Measurements from ENCODE around the gene NBPF15. TPM values are rescaled to one million over a fixed set of nuclear protein-coding genes. Genes with fewer than 3 reads are reported as not detected.
"Not testable (repeated sequence)": the region's sequence is repeated elsewhere in the genome, so short reads cannot be mapped to it uniquely, and the experiment has no call there.

The NBPF15 gene, protein sequence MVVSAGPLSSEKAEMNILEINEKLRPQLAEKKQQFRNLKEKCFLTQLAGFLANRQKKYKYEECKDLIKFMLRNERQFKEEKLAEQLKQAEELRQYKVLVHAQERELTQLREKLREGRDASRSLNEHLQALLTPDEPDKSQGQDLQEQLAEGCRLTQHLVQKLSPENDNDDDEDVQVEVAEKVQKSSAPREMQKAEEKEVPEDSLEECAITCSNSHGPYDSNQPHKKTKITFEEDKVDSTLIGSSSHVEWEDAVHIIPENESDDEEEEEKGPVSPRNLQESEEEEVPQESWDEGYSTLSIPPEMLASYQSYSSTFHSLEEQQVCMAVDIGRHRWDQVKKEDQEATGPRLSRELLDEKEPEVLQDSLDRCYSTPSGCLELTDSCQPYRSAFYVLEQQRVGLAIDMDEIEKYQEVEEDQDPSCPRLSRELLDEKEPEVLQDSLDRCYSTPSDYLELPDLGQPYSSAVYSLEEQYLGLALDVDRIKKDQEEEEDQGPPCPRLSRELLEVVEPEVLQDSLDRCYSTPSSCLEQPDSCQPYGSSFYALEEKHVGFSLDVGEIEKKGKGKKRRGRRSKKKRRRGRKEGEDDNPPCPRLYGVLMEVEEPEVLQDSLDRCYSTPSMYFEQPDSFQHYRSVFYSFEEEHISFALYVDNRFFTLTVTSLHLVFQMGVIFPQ
- polyA plus RNA-seq (2013, experiment 1 of 2) = 4.2 TPM
- polyA plus RNA-seq (2013, experiment 2 of 2) = 4.6 TPM

DNA sequence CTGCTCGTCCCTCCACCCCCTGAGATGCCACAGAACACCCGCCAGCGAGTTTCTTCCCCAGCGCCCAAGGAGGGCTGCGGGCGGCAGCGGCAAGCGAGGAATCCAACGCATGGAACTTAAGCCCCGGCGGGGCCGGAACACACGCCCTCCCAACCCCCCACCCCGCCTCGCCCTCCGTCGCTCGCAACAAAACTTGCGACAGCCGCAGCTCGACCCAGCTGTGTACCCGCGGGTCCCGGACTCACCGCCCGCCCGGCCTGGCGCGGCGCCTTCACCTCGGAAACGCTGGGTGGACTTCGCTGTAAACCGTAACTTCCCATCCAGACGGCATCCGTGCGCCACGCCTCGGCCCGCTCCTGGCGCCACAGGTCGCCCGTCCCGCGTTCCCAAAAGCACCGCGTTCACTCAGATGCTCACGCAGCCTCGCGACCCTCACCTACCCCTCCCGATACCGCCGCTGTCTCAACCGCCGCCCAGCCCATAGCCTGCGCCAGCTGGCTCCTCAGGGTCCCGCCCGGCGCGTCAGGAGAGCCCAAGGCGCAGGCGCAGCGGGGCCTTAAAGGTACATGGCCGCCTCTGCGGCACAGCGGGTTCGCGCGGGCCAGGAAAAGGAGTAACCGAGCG is at the start of gene NBPF15:
Gene NBPF15, minus strand, starts transcription at position 534 of the 624 bp plus-strand sequence. CDS start 21,666 bp downstream, outside the sequence.
- DNase-seq = peak; percentile 61
- H3K4me2 ChIP-seq (ENCODE audit: low read length); H2BK15ac ChIP-seq (replicated peaks; ENCODE audit: low read depth); H3K18ac ChIP-seq (ENCODE audit: low read length); H4K5ac ChIP-seq (ENCODE audit: low read length); H3K27me3 ChIP-seq (ENCODE audit: insufficient read depth, low read length, poor library complexity); H3K79me1 ChIP-seq (ENCODE audit: low read length); H2AK5ac ChIP-seq (ENCODE audit: low read length); H3K36me3 ChIP-seq (ENCODE audit: control insufficient read depth, insufficient read depth, low read length); H3K27ac ChIP-seq (ENCODE audit: low read depth, low read length); H3K4me3 ChIP-seq (ENCODE audit: low read length); H3K4me1 ChIP-seq (ENCODE audit: control insufficient read depth, low read depth, low read length); H2BK5ac ChIP-seq (ENCODE audit: low read length); H3K23ac ChIP-seq (ENCODE audit: low read length); H2BK120ac ChIP-seq (ENCODE audit: low read depth, low read length); H3K79me2 ChIP-seq (ENCODE audit: control insufficient read depth, insufficient read depth, low read length); H4K8ac ChIP-seq (ENCODE audit: low read depth, low read length); H3K4ac ChIP-seq (ENCODE audit: low read depth, low read length): not testable (repeated sequence)
- peak within 1 kb of the TSS; percentile 65 for H3K9ac ChIP-seq (ENCODE audit: low read length)
- peak within 1 kb of the TSS; percentile 85 for H3K56ac ChIP-seq (ENCODE audit: low read length)
- no CpG with 5 or more reads among the region's 71 CpGs for WGBS (ENCODE audit: extremely low coverage, insufficient coverage, low lambda C conversion rate)

DNA sequence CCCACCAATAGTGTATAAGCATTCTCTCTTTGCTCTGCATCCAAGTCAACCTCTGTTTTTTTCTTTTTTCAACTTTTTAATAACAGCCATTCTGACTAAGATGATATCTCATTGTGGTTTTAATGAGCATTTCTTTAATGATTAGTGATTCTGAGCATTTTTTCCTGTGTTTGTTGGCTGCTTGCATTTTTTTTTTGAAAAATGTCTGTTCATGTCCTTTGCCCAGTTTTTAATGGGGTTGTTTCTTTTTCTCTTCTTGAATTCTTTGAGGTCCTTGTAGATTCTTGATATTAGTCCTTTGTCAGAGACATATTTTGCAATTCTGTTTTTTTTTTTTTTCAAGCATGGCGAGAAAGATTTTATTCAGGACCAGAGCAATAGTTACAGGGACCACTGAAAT is 35.0 kb upstream of the NBPF15 start:
- H3K27ac ChIP-seq (ENCODE audit: low read depth, low read length) = not testable (repeated sequence)

DNA sequence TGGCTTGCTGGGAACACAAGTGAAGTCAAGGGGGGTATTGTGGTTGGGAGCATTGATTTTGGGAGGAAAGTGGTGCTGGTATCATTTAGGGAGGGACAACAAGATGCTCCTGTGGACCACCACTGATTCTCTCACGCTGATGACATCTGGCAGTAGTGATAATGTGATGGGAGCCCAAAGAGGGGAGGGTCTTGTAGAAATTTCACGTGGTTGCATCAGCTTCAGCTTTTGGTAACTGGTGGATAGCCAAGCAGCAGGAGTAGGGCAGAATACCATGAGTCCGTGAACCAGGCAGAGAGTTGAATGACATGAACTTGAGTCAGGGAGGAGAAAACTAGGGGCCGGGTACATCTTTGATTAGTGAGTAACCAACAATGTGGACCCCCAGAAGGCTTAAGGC is 32.7 kb upstream of the NBPF15 start:
- not testable (repeated sequence) for H3K23ac ChIP-seq (ENCODE audit: low read length); H3K4me1 ChIP-seq (ENCODE audit: control insufficient read depth, low read depth, low read length); H4K8ac ChIP-seq (ENCODE audit: low read depth, low read length); H3K4me2 ChIP-seq (ENCODE audit: low read length); H3K27ac ChIP-seq (ENCODE audit: low read depth, low read length); H3K4ac ChIP-seq (ENCODE audit: low read depth, low read length); H2BK15ac ChIP-seq (replicated peaks; ENCODE audit: low read depth); H3K36me3 ChIP-seq (ENCODE audit: control insufficient read depth, insufficient read depth, low read length); H4K5ac ChIP-seq (ENCODE audit: low read length); H2BK120ac ChIP-seq (ENCODE audit: low read depth, low read length); H3K79me1 ChIP-seq (ENCODE audit: low read length); H3K9ac ChIP-seq (ENCODE audit: low read length); H3K27me3 ChIP-seq (ENCODE audit: insufficient read depth, low read length, poor library complexity); H2AK5ac ChIP-seq (ENCODE audit: low read length); H3K4me3 ChIP-seq (ENCODE audit: low read length); H3K18ac ChIP-seq (ENCODE audit: low read length); H3K56ac ChIP-seq (ENCODE audit: low read length); H2BK5ac ChIP-seq (ENCODE audit: low read length); H3K79me2 ChIP-seq (ENCODE audit: control insufficient read depth, insufficient read depth, low read length)
- WGBS (ENCODE audit: extremely low coverage, insufficient coverage, low lambda C conversion rate) = no CpG with 5 or more reads among the region's 4 CpGs
- DNase-seq = peak; percentile 79

More for the DNA sequence above, 35.0 kb upstream of the NBPF15 start:
- H3K56ac ChIP-seq (ENCODE audit: low read length); H3K79me2 ChIP-seq (ENCODE audit: control insufficient read depth, insufficient read depth, low read length); H2BK15ac ChIP-seq (replicated peaks; ENCODE audit: low read depth); H3K79me1 ChIP-seq (ENCODE audit: low read length); H4K5ac ChIP-seq (ENCODE audit: low read length); H3K4me1 ChIP-seq (ENCODE audit: control insufficient read depth, low read depth, low read length); H3K9ac ChIP-seq (ENCODE audit: low read length); H3K4me2 ChIP-seq (ENCODE audit: low read length); H4K8ac ChIP-seq (ENCODE audit: low read depth, low read length); H3K4ac ChIP-seq (ENCODE audit: low read depth, low read length); H2AK5ac ChIP-seq (ENCODE audit: low read length); H3K18ac ChIP-seq (ENCODE audit: low read length); H3K23ac ChIP-seq (ENCODE audit: low read length); H2BK5ac ChIP-seq (ENCODE audit: low read length); H3K4me3 ChIP-seq (ENCODE audit: low read length); DNase-seq; H3K27me3 ChIP-seq (ENCODE audit: insufficient read depth, low read length, poor library complexity); H2BK120ac ChIP-seq (ENCODE audit: low read depth, low read length); H3K36me3 ChIP-seq (ENCODE audit: control insufficient read depth, insufficient read depth, low read length): not testable (repeated sequence)
- WGBS (ENCODE audit: extremely low coverage, insufficient coverage, low lambda C conversion rate) = no CpG with 5 or more reads among the region's 1 CpG

DNA sequence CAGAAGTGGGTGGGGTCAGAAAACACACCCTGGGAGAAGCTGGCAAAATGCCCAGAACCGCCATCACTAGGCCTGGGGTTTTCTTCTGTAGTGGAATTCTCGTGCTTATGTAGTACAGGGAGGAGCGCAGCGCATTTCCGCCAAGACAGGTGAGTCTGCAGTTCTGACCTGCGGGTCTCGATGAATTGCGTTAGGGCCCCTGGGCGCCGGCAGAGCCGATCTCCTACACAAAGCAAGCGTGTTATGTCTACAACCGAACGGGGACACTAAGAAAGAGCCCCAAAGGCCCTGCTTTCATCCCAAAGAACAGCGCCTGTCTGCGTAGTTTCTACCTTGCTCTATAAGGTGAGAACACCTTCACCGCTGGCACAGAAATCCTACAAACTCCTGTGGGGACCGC is 28.9 kb upstream of the NBPF15 start:
- not testable (repeated sequence) for H3K4ac ChIP-seq (ENCODE audit: low read depth, low read length); H4K8ac ChIP-seq (ENCODE audit: low read depth, low read length); H3K18ac ChIP-seq (ENCODE audit: low read length); H2AK5ac ChIP-seq (ENCODE audit: low read length); H3K9ac ChIP-seq (ENCODE audit: low read length); H3K56ac ChIP-seq (ENCODE audit: low read length); H3K23ac ChIP-seq (ENCODE audit: low read length); H3K27me3 ChIP-seq (ENCODE audit: insufficient read depth, low read length, poor library complexity); H4K5ac ChIP-seq (ENCODE audit: low read length); H2BK5ac ChIP-seq (ENCODE audit: low read length); H3K79me2 ChIP-seq (ENCODE audit: control insufficient read depth, insufficient read depth, low read length); H3K79me1 ChIP-seq (ENCODE audit: low read length); H2BK120ac ChIP-seq (ENCODE audit: low read depth, low read length); H3K27ac ChIP-seq (ENCODE audit: low read depth, low read length); H2BK15ac ChIP-seq (replicated peaks; ENCODE audit: low read depth); H3K4me3 ChIP-seq (ENCODE audit: low read length); H3K4me1 ChIP-seq (ENCODE audit: control insufficient read depth, low read depth, low read length); H3K36me3 ChIP-seq (ENCODE audit: control insufficient read depth, insufficient read depth, low read length)
- no CpG with 5 or more reads among the region's 18 CpGs for WGBS (ENCODE audit: extremely low coverage, insufficient coverage, low lambda C conversion rate)
- peak; percentile 0 for DNase-seq
- H3K4me2 ChIP-seq (ENCODE audit: low read length) = peak overlapping the region; percentile 13

DNA sequence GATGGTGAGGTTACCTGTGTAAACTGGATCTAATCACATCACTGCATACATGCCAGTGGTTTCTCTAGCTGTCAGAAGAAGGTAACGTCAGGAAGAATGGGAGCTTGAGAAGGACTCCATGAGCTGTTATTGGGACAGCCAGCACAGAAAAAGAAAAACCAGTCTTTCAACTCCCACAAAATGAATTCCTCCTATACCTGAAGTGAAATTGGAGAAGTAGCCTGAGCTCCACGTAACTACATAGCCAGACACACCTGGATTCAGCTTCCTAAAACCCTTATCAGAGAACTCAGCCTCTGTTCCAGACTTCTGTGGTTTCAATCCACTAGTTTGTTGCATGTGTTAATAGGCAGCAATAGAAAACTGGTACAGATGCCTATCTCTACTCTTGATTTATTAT is 25.5 kb upstream of the NBPF15 start:
- not testable (repeated sequence) for H2BK5ac ChIP-seq (ENCODE audit: low read length); H3K56ac ChIP-seq (ENCODE audit: low read length); H3K4ac ChIP-seq (ENCODE audit: low read depth, low read length); H4K5ac ChIP-seq (ENCODE audit: low read length); H3K79me2 ChIP-seq (ENCODE audit: control insufficient read depth, insufficient read depth, low read length); H2AK5ac ChIP-seq (ENCODE audit: low read length); H3K18ac ChIP-seq (ENCODE audit: low read length); H3K23ac ChIP-seq (ENCODE audit: low read length); H3K27me3 ChIP-seq (ENCODE audit: insufficient read depth, low read length, poor library complexity); H3K4me2 ChIP-seq (ENCODE audit: low read length); H2BK15ac ChIP-seq (replicated peaks; ENCODE audit: low read depth); H4K8ac ChIP-seq (ENCODE audit: low read depth, low read length); H3K79me1 ChIP-seq (ENCODE audit: low read length); H3K4me1 ChIP-seq (ENCODE audit: control insufficient read depth, low read depth, low read length); H3K36me3 ChIP-seq (ENCODE audit: control insufficient read depth, insufficient read depth, low read length); H3K9ac ChIP-seq (ENCODE audit: low read length); H3K4me3 ChIP-seq (ENCODE audit: low read length); H3K27ac ChIP-seq (ENCODE audit: low read depth, low read length); H2BK120ac ChIP-seq (ENCODE audit: low read depth, low read length)
- DNase-seq = peak; percentile 1
- WGBS (ENCODE audit: extremely low coverage, insufficient coverage, low lambda C conversion rate) = no CpG with 5 or more reads among the region's 2 CpGs
